ENCODE measurements around the gene SAMD13.

Gene SAMD13

DNA sequence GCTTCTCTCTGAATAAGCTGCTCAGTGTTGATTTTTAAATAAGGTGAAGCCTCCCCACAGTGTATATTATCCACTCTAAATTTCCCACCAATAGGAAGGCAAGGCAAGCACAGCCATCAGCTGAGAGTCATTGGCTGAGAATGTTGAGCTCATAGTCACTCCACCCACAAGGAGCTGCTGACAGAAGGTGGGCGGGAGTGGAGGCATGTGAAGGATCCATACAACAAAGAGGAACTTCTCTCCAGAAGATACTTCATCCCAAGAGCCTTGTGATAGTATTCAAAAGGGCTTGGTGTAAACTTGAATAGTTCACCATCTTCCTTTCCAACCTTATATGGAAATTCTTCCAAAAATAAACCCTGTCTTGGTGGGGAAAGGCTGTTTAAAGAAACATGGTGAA is 42.8 kb downstream of the SAMD13 start:
- no peaks in the 10 kb centered on the region for H3K27me3 Mint-ChIP-seq
- H3K4me3 Mint-ChIP-seq = no peak overlapping the region
- H3K9me3 Mint-ChIP-seq = peaks cover 0 to 2% of the 10 kb centered on the region in 2 donors
- no peak overlapping the region for H3K27ac Mint-ChIP-seq
- ATAC-seq (replicated peaks) (no peak), DNase-seq (no peak)
- H3K4me1 Mint-ChIP-seq = no peaks in the 10 kb centered on the region
- no peaks in the 10 kb centered on the region for H3K36me3 Mint-ChIP-seq

DNA sequence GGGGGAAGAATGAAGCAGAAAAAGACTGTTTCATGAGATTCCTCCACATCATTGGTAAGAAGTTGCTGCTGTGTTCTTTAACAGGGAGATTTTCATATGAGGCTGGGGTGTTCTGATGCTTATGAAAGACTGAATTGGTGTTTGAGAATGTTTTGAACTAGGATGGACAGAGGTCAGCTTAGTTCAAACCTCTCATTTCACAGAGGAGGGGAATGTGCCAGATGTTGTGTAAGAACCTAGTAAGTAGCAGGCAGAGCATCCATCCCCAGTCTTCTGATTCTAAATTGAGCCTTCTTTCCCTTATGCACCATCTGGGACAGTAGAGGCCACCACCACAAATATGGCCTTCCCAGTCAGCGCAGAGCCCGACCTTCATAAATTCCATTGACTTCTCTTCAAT is 43.7 kb downstream of the SAMD13 start:
- no peak overlapping the region for H3K4me3 Mint-ChIP-seq
- H3K4me1 Mint-ChIP-seq = no peaks in the 10 kb centered on the region
- no peak overlapping the region for H3K27ac Mint-ChIP-seq
- H3K36me3 Mint-ChIP-seq = no peaks in the 10 kb centered on the region
- DNase-seq (no peak), ATAC-seq (replicated peaks) (no peak)
- peaks cover 0 to 2% of the 10 kb centered on the region in 2 donors for H3K9me3 Mint-ChIP-seq
- no peaks in the 10 kb centered on the region for H3K27me3 Mint-ChIP-seq

GRCh38 chr1:84347271-84347931 is 45.9 kb downstream of the SAMD13 start:
- Mint-ChIP-seq H3K27me3 (no peaks in the 10 kb centered on the region), H3K36me3 (no peaks in the 10 kb centered on the region), H3K27ac (no peak overlapping the region), H3K4me3 (no peak overlapping the region), H3K4me1 (no peaks in the 10 kb centered on the region), H3K9me3 (no peaks in the 10 kb centered on the region)
- DNase-seq = no peak
- no peak for ATAC-seq (replicated peaks)

DNA sequence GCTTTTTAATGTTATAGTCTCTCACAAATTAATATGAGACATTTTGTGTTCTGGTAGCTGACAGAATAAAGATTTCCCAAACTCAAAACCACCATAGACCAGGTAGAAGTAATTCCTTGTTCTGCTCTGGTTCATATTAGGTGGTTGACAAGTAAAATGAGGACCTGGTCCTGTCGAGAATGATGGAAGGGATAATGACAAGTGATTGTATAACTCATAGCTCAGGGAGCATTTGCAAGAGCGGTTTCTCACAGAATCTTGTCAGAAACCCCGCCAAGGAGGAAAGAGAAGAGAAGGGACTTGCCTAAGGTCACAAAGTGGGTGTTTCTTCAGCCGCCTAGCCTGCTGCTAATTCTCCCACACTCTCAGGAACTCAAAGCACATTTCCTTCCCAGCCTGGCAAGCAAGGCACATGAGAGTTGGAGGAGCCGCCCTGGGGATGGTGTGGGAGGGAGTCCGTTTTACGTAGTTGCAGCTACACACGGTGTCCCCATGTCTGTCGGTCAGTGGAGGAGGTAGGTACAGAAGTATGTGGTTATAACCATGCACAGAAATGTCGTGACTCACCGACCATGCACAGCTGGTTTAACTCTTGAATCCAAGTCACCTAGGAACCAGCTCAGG is 46.5 kb downstream of the SAMD13 start:
- ATAC-seq (replicated peaks) (no peak), DNase-seq (no peak)
- no peak overlapping the region for H3K4me3 Mint-ChIP-seq
- no peaks in the 10 kb centered on the region for H3K36me3 Mint-ChIP-seq
- H3K4me1 Mint-ChIP-seq = no peaks in the 10 kb centered on the region
- no peaks in the 10 kb centered on the region for H3K9me3 Mint-ChIP-seq
- no peak overlapping the region for H3K27ac Mint-ChIP-seq
- H3K27me3 Mint-ChIP-seq = no peaks in the 10 kb centered on the region

- no peak for DNase-seq
- Mint-ChIP-seq H3K27ac (no peak overlapping the region), H3K36me3 (no peaks in the 10 kb centered on the region), H3K9me3 (no peaks in the 10 kb centered on the region), H3K4me1 (no peaks in the 10 kb centered on the region), H3K27me3 (no peaks in the 10 kb centered on the region), H3K4me3 (no peak overlapping the region)
- no peak for ATAC-seq (replicated peaks)
Observed at GRCh38 chr1:84348759-84349158, 47.3 kb downstream of the SAMD13 start.

DNA sequence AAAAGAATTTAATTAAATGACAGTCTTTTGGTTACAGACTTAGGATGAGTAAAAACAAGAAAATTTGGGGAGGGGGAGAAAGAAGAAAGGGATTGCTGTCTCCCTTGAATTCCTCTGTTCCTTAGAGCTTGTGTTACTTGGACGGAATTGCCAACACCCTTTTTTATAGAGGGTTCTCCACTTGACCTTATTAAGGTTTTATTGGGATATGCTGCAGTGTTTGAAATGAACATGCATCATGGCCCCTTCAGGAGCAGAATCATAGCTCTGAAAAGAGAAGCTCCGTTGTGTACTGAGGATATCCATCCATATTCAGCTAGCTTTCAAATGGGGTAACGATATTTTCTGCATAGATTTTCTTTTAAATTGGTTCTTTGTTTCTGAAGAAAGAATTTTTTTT is 48.6 kb downstream of the SAMD13 start:
- DNase-seq (no peak), ATAC-seq (replicated peaks) (no peak)

GRCh38 chr1:84350550-84350949 is 49.0 kb downstream of the SAMD13 start:
- Mint-ChIP-seq H3K27me3 (no peaks in the 10 kb centered on the region), H3K4me1 (no peaks in the 10 kb centered on the region), H3K9me3 (no peaks in the 10 kb centered on the region), H3K27ac (no peak overlapping the region), H3K4me3 (no peak overlapping the region), H3K36me3 (no peaks in the 10 kb centered on the region)
- ATAC-seq (replicated peaks) (no peak), DNase-seq (no peak)

More for the DNA sequence above, 48.6 kb downstream of the SAMD13 start:
- no peaks in the 10 kb centered on the region for H3K36me3 Mint-ChIP-seq
- H3K27me3 Mint-ChIP-seq = no peaks in the 10 kb centered on the region
- no peaks in the 10 kb centered on the region for H3K4me1 Mint-ChIP-seq
- H3K4me3 Mint-ChIP-seq = no peak overlapping the region
- H3K27ac Mint-ChIP-seq = no peak overlapping the region
- no peaks in the 10 kb centered on the region for H3K9me3 Mint-ChIP-seq

GRCh38 chr1:84352298-84353106 is 51.0 kb downstream of the SAMD13 start:
- DNase-seq = no peak
- Mint-ChIP-seq H3K4me1 (no peaks in the 10 kb centered on the region), H3K36me3 (peaks cover 0 to 3% of the 10 kb centered on the region in 2 donors), H3K27me3 (peaks cover 0 to 5% of the 10 kb centered on the region in 2 donors), H3K9me3 (peaks cover 0 to 4% of the 10 kb centered on the region in 2 donors), H3K4me3 (no peak overlapping the region), H3K27ac (no peak overlapping the region)
- ATAC-seq (replicated peaks) = no peak

DNA sequence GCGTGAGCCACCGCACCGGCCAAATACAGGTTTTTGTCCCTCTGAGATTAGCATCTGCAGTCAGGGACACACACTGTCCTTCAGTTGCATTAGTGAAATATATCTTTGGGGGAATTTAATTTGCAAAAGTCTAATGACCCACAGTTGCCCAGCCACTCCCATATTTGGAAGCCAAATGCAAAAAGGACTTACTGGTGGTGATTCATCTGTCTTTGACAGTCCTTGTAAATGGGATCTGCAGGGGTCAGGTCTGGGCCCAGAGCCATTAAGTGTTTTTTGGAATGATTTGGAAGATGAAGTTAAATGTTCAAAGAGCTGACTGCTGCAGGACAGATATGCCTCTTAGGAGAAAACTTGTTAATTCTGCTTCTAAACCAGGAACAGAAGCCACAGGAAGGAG is 52.2 kb downstream of the SAMD13 start:
- DNase-seq (no peak), ATAC-seq (replicated peaks) (no peak)
- Mint-ChIP-seq H3K27ac (no peak overlapping the region), H3K27me3 (peaks cover 0 to 5% of the 10 kb centered on the region in 2 donors), H3K4me3 (no peak overlapping the region), H3K36me3 (peaks cover 0 to 3% of the 10 kb centered on the region in 2 donors), H3K9me3 (peaks cover 0 to 4% of the 10 kb centered on the region in 2 donors), H3K4me1 (no peaks in the 10 kb centered on the region)

DNA sequence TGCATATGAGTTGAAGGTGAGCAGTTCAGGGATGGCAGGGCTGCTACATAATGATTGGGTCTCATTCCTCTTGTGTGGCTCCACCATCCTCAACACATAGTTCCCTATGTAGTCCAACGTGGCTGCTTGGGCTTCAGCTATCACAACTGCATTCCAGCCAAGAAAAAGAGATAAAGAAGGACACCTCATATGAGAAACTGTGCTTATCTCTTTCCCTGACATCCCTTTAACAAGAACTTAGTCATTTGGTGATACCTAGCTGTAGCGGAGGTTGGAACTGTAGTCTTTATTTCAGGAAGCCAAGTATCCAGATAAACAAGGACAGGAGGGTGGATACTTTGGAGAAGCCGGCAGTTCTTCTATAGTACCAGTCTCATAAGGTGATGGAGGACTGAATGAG is 54.0 kb downstream of the SAMD13 start:
- DNase-seq (no peak), ATAC-seq (replicated peaks) (no peak)
- Mint-ChIP-seq H3K4me1 (no peaks in the 10 kb centered on the region), H3K27me3 (peaks cover 0 to 5% of the 10 kb centered on the region in 2 donors), H3K27ac (no peak overlapping the region), H3K36me3 (peaks cover 0 to 3% of the 10 kb centered on the region in 2 donors), H3K9me3 (peaks cover 0 to 4% of the 10 kb centered on the region in 2 donors), H3K4me3 (no peak overlapping the region)

- no peaks in the 10 kb centered on the region for H3K4me1 Mint-ChIP-seq
- H3K9me3 Mint-ChIP-seq = peaks cover 0 to 4% of the 10 kb centered on the region in 2 donors
- H3K27me3 Mint-ChIP-seq = peaks cover 0 to 5% of the 10 kb centered on the region in 2 donors
- ATAC-seq (replicated peaks) (no peak), DNase-seq (no peak)
- H3K36me3 Mint-ChIP-seq = peaks cover 0 to 3% of the 10 kb centered on the region in 2 donors
- no peak overlapping the region for H3K4me3 Mint-ChIP-seq
- no peak overlapping the region for H3K27ac Mint-ChIP-seq
Observed at GRCh38 chr1:84356881-84357280, 55.4 kb downstream of the SAMD13 start.

DNA sequence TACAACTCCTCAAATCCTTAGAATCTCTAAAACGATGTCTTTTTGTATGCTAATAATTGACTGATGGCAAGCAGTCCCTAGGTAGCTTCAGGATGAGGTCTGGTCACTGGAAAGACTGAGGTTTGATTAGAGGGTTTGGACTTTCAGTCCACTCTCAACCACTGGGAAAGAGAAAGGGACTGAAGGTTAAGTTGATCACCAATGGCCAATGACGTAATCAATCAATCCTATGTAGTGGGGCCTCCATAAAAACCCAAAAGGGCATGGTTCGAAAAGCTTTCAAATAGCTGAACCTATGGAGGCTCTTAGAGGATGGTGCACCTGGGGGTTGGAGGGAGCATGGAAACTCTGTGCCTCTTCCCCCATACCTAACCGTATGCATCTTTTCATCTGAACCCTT is 57.2 kb downstream of the SAMD13 start:
- ATAC-seq (replicated peaks) = no peak
- Mint-ChIP-seq H3K27me3 (peaks cover 0 to 5% of the 10 kb centered on the region in 2 donors), H3K27ac (no peak overlapping the region), H3K9me3 (peaks cover 0 to 4% of the 10 kb centered on the region in 2 donors), H3K4me1 (peaks cover 2 to 7% of the 10 kb centered on the region in 2 donors), H3K36me3 (peaks cover 0 to 3% of the 10 kb centered on the region in 2 donors), H3K4me3 (no peak overlapping the region)
- no peak for DNase-seq

- Mint-ChIP-seq H3K27me3 (peaks cover 0 to 5% of the 10 kb centered on the region in 2 donors), H3K9me3 (peaks cover 0 to 4% of the 10 kb centered on the region in 2 donors), H3K36me3 (peaks cover 0 to 3% of the 10 kb centered on the region in 2 donors), H3K27ac (no peak overlapping the region), H3K4me1 (peaks cover 2 to 9% of the 10 kb centered on the region in 2 donors), H3K4me3 (no peak overlapping the region)
- DNase-seq (no peak), ATAC-seq (replicated peaks) (no peak)
Observed at GRCh38 chr1:84360316-84360715, 58.8 kb downstream of the SAMD13 start.

DNA sequence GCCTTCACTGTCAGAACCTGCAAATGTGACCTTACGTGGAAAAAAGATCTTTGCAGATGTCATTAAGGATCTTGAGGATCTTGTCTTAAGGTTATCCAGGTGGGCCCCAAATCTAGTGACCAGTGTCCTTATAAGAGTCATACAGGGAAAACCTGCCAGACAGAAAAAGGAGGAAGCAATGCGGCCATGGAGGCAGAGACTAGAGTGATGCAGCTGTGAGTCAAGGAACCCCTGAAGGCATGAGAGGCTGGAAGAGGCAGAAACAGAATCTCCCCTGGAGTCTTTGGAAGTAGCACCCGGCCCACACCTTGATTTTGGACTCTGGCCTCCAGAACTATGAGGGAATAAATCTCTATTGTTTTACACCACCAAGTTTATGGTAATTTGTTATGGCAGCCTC is 60.3 kb downstream of the SAMD13 start:
- no peak for DNase-seq
- peaks cover 0 to 1% of the 10 kb centered on the region in 2 donors for H3K9me3 Mint-ChIP-seq
- no peak overlapping the region for H3K4me3 Mint-ChIP-seq
- no peak for ATAC-seq (replicated peaks)
- peaks cover 0 to 3% of the 10 kb centered on the region in 2 donors for H3K27me3 Mint-ChIP-seq
- no peak overlapping the region for H3K27ac Mint-ChIP-seq
- peaks cover 6 to 17% of the 10 kb centered on the region in 2 donors for H3K4me1 Mint-ChIP-seq
- peaks cover 0 to 3% of the 10 kb centered on the region in 2 donors for H3K36me3 Mint-ChIP-seq

Data from stimulated activated naive B cell treated with anti-CD40 and anti-IgM and Interleukin-4, amounts not matched to agents 10 μg/mL and 1 μg/mL and 100 μg/mL, for 72 hours (primary cell).